Muscle layer of duodenum (tissue), 2 donors: ENCODE measurements around the gene USP24.

Experiments used
- H3K27ac ChIP-seq: one replicate; pipeline ENCODE4 v1.7.0; 2013; ENCODE audit warnings: mild to moderate bottlenecking, low read length
- H3K27me3 ChIP-seq: one replicate; pipeline ENCODE4 v1.7.0; 2013; ENCODE audit warnings: low read depth, mild to moderate bottlenecking, control low read depth, low read length
- H3K36me3 ChIP-seq, 2 donors: one replicate each; pipeline ENCODE4 v1.7.0; 2013; ENCODE audit warnings: low read length in 2 of 2, control low read depth in 1 of 2, mild to moderate bottlenecking in 1 of 2; ENCODE audit not compliant: insufficient read depth in 2 of 2, control insufficient read depth in 1 of 2
- H3K4me1 ChIP-seq, 2 donors: one replicate each; pipeline ENCODE4 v1.7.0; 2013; ENCODE audit warnings: low read length in 2 of 2, mild to moderate bottlenecking in 2 of 2, control low read depth in 1 of 2, moderate library complexity in 1 of 2; ENCODE audit not compliant: insufficient read depth in 2 of 2, control insufficient read depth in 1 of 2
- H3K4me3 ChIP-seq, 2 donors: one replicate each; pipeline ENCODE4 v1.7.0; 2013; ENCODE audit warnings: low read length in 2 of 2, low read depth in 1 of 2, mild to moderate bottlenecking in 1 of 2
- H3K9me3 ChIP-seq, 2 donors: one replicate each; pipeline ENCODE4 v1.7.0; 2013; ENCODE audit warnings: low read length in 2 of 2, control low read depth in 1 of 2, mild to moderate bottlenecking in 1 of 2; ENCODE audit not compliant: control insufficient read depth in 1 of 2
- donor health status: healthy.

The USP24 gene

DNA sequence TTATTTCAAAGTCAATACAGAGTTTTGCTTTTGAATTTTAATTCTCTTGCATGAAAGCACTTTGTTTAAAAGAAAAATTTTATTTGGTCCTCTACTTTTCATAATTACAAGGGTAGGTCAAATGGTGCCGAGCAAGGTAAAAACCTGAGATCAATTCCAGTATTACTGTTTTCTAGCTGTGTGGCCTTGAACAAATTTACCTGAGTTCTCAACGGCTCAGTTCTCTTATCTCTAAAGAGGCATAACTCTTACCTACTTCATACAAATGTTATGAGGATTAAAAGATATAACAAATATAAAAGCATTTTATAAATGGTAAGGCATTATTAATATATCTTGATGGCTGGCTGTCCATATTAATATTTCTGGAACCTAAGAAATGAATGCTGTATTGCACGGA lies 42.5 kb downstream of the USP24 start:
- H3K9me3 ChIP-seq = no peaks in the 10 kb centered on the region
- no peak overlapping the region for H3K27ac ChIP-seq
- H3K27me3 ChIP-seq = no peaks in the 10 kb centered on the region
- peaks cover 0 to 5% of the 10 kb centered on the region in 2 donors for H3K4me1 ChIP-seq
- peaks cover 8% of the 10 kb centered on the region in 2 donors for H3K36me3 ChIP-seq
- no peak overlapping the region for H3K4me3 ChIP-seq

DNA sequence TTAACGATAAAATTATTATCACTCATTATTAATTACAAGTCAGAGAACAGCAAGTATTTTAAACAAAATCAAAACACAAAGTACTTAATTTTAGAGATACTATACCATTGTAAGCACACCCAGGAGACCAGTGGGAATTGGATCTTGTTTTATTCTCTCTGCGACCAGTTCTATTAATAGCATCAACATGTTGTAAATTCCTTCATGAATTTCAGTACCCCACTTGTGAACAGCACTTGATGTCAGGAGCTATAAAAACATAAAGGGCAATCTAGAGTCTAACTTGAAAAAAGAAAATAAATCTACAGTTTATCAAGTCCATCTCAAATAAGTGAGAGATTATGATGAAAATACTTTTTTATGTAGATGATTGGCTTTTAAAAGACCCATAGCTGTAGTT lies 42.9 kb downstream of the USP24 start:
- Histone ChIP-seq H3K9me3 (no peaks in the 10 kb centered on the region), H3K4me3 (no peak overlapping the region), H3K27ac (no peak overlapping the region), H3K36me3 (peaks cover 8% of the 10 kb centered on the region in 2 donors), H3K27me3 (no peaks in the 10 kb centered on the region), H3K4me1 (peaks cover 0 to 8% of the 10 kb centered on the region in 2 donors)

DNA sequence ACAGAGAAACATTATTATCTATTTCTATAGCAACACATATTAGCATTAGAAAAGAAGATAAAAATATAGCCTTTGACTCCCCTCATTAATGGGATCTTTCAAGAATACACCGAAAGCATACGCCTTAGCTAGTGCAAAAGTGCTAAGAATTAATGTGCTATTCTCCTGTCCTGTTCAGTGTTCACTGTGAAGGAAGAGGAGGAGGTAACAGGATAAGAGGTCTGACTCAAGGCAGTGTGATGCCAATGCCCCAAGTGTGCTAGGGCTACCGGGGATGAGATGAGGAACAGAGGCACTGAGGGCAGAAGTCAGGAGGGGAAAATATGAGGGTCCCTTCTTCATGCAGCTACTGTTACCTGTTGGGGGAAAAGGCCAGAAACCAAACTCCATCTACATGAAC lies 43.5 kb downstream of the USP24 start:
- H3K36me3 ChIP-seq = peaks cover 8 to 12% of the 10 kb centered on the region in 2 donors
- H3K27ac ChIP-seq = no peak overlapping the region
- H3K4me1 ChIP-seq = peaks cover 0 to 8% of the 10 kb centered on the region in 2 donors
- H3K27me3 ChIP-seq = no peaks in the 10 kb centered on the region
- H3K9me3 ChIP-seq = no peaks in the 10 kb centered on the region
- no peak overlapping the region for H3K4me3 ChIP-seq

DNA sequence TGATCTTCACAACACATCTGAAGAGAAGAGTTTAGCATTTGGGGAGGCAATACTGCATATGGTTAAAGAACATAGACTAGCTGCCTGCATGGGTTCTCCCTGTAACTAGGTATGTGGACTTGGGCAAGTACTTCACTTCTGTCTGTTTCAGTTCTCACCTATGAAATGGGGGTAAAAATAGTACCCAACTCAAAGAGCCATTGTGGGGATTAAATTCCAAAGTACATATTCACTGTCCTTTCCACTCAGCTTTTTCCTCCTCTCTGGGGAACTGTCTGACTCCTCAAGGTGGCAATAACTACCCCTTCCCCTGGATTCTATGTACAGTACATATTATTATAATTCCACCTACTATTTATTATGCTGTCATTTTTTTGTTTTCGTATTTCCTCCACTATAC lies 44.7 kb downstream of the USP24 start:
- no peaks in the 10 kb centered on the region for H3K27me3 ChIP-seq
- H3K4me1 ChIP-seq = peaks cover 0 to 8% of the 10 kb centered on the region in 2 donors
- peaks cover 3 to 14% of the 10 kb centered on the region in 2 donors for H3K36me3 ChIP-seq
- H3K9me3 ChIP-seq = no peaks in the 10 kb centered on the region
- no peak overlapping the region for H3K27ac ChIP-seq
- no peak overlapping the region for H3K4me3 ChIP-seq

DNA sequence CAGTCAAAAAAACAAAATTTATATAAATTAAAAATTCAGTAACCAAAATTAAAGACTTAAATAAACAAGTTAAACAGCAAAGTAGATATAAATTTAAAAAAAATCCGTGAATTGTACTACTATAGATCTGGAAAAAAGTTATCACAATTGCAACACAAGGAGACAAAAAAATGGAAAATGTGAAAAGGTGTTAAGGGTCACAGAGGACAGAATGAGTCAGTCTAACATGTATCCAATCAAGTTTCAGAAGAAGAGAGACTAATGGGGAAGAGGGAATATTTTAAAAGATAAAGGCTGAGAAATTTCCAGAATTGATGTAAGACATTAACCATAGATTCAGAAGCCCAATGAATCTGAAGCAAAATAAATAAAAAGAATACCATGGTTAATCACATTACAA lies 46.0 kb downstream of the USP24 start:
- H3K9me3 ChIP-seq = no peaks in the 10 kb centered on the region
- peaks cover 0 to 8% of the 10 kb centered on the region in 2 donors for H3K4me1 ChIP-seq
- peaks cover 7 to 22% of the 10 kb centered on the region in 2 donors for H3K36me3 ChIP-seq
- no peak overlapping the region for H3K4me3 ChIP-seq
- H3K27ac ChIP-seq = no peak overlapping the region
- H3K27me3 ChIP-seq = no peaks in the 10 kb centered on the region

DNA sequence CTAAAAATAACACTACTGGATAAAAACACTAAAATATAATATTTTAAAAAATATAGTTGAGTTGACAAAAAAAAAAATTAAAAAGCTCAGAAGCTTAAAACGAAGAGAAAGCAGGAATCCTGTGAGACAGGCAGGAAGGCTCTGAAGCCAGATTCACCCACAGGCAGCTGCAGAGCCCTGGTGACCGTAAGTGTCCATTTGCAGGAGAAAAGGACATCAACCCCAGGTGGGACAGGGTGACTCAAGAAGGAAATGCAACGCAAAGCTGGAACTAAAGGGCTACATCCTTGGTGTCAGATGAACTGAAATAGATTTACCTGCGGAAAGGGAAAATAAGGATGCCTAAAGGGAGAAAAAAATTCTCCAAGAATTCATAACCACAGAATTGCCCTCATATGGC lies 46.8 kb downstream of the USP24 start:
- Histone ChIP-seq H3K9me3 (no peaks in the 10 kb centered on the region), H3K4me1 (peaks cover 0 to 8% of the 10 kb centered on the region in 2 donors), H3K27me3 (no peaks in the 10 kb centered on the region), H3K4me3 (no peak overlapping the region), H3K27ac (no peak overlapping the region), H3K36me3 (peaks cover 7 to 24% of the 10 kb centered on the region in 2 donors)

DNA sequence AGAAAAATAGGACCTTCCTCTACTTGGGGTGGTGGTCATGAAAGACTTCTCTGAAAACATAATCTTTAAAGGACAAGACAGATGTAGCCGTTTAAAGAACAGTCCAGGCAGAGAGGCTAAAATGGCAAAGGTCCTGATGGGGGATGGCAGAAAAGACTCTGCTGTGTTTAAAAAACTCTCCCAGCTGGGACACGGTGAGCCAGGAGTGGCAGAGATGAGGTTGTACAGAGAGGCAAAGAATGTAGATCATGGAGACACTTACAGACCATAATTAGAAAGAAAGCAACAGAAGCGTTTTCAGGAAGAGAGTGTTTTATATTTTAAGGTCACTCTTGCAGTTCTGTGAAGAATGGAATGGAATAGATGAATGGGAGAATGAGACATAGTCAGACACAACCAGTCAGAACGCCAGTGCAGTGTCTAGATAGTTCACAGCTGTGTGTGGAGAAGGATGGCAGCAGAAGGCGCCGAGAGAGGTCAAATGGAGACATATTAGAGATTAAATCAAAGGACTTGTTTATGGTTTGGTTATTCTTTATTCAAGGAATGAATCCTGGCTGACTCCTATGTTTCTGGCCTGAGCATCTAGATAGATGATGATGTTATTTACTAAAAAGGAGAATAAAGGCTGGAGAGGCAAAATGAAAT lies 47.8 kb downstream of the USP24 start:
- Histone ChIP-seq H3K27ac (no peak overlapping the region), H3K36me3 (peaks cover 7 to 24% of the 10 kb centered on the region in 2 donors)

DNA sequence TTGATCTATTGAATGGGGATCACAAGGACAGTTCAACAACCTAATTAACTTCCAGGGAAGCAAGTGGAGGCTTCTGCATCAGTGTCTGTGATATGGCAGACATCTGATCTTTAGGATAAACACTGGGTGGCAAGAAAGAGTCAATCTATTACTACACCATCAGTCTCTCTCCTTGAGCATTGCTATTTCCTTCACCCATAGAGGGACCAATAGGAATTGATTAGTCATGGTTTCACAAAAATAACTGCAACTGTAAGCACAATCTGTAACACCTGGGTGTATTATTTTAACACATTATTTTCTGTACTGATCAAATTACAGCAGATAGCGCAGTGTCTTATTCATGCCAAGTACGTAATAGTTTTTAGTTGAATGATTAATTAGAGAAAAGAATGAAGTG lies 50.3 kb downstream of the USP24 start:
- Histone ChIP-seq H3K4me3 (no peak overlapping the region), H3K27me3 (no peaks in the 10 kb centered on the region), H3K36me3 (peaks cover 9 to 21% of the 10 kb centered on the region in 2 donors), H3K4me1 (peaks cover 0 to 8% of the 10 kb centered on the region in 2 donors), H3K27ac (no peak overlapping the region), H3K9me3 (no peaks in the 10 kb centered on the region)

More for the DNA sequence above, 47.8 kb downstream of the USP24 start:
- no peaks in the 10 kb centered on the region for H3K9me3 ChIP-seq
- H3K27me3 ChIP-seq = no peaks in the 10 kb centered on the region
- no peak overlapping the region for H3K4me3 ChIP-seq
- H3K4me1 ChIP-seq = peaks cover 0 to 8% of the 10 kb centered on the region in 2 donors

DNA sequence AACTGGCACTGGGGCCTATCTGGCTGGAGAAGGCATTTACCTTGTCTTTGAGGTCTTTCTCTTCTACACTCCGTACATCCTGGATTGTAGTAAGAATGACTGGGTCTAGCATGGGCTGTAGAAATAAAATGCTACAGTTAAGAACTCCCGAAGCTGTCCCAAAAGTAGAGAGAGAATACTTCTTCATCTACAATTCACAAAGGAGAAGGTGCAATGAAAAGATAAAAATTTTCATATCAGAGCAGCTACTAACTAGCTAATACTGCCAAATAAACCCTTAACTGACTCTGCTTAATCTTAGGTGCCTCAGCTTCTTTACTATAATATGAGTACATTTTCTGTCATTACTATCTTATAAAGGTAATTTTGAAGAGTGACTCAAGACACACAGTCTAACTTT lies 55.6 kb downstream of the USP24 start:
- Histone ChIP-seq H3K27ac (no peak overlapping the region), H3K27me3 (no peaks in the 10 kb centered on the region), H3K4me1 (no peaks in the 10 kb centered on the region), H3K9me3 (no peaks in the 10 kb centered on the region), H3K36me3 (peaks cover 21 to 30% of the 10 kb centered on the region in 2 donors), H3K4me3 (no peak overlapping the region)

DNA sequence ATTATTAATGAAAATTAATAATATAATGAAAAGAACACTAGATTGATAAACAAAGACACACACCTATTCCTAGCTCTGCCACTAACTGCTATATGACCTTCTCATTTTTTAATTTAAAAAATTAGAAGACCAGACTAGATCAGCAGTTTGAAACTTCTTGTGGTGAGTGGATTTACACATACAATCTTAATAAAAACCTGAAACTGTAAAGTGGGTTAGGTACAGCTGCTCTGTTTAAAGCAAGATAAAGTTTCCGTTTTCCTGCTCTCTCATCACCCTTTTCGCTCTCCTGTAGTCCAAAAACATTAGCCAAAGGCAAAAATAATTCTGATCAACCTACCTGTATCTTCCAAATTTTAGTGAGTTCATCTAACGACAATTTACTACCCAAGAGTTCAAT lies 58.6 kb downstream of the USP24 start:
- no peak overlapping the region for H3K27ac ChIP-seq
- H3K4me1 ChIP-seq = peaks cover 0 to 3% of the 10 kb centered on the region in 2 donors
- H3K27me3 ChIP-seq = no peaks in the 10 kb centered on the region
- no peaks in the 10 kb centered on the region for H3K9me3 ChIP-seq
- H3K4me3 ChIP-seq = no peak overlapping the region
- H3K36me3 ChIP-seq = peaks cover 40% of the 10 kb centered on the region in 2 donors

DNA sequence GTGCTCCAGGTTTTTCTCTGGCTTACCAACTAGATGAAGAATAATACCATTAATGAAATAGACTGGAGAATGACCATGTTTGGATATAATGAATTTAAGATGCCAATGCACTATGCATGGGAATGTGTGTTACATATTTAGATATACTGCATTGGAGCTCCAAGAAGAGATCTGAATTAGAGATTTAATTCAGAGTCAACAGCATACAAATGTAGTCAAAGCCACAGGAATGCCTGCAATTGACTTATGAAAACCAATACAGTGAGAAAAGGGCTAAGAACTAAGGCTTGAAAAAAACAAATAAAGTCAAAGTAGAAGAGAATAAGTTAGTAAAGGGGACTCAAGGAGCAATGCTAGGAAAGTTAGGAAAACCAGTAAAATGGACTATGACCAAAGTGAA lies 59.1 kb downstream of the USP24 start:
- peaks cover 40% of the 10 kb centered on the region in 2 donors for H3K36me3 ChIP-seq
- H3K4me3 ChIP-seq = no peak overlapping the region
- H3K9me3 ChIP-seq = no peaks in the 10 kb centered on the region
- H3K27ac ChIP-seq = no peak overlapping the region
- no peaks in the 10 kb centered on the region for H3K27me3 ChIP-seq
- peaks cover 0 to 8% of the 10 kb centered on the region in 2 donors for H3K4me1 ChIP-seq

DNA sequence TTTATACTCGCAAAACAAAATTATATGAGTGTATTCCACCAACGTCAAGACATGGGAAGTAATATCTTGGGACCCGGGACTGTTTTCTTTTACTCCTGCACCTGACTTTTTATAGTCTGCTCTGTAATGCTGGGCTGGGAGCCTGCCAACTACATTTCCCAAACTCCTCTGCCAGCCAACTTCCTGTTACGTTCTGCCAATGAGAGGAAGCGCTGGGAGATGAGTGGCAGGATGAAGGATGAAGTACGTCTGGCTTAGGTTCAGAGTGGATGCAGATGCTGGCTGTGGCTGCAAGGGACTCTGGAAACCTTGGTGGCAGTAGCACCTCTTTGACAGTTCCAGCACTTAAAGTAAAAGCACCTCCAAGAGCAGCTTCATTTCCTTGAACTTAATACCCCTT lies 59.6 kb downstream of the USP24 start:
- Histone ChIP-seq H3K27me3 (no peaks in the 10 kb centered on the region), H3K27ac (no peak overlapping the region), H3K4me1 (peaks cover 0 to 8% of the 10 kb centered on the region in 2 donors), H3K9me3 (no peaks in the 10 kb centered on the region), H3K4me3 (no peak overlapping the region), H3K36me3 (peaks cover 40% of the 10 kb centered on the region in 2 donors)
